Activated CD8-positive, alpha-beta memory T cell treated with anti-CD3 and anti-CD28 coated beads for 36 hours (primary cell): Measurements from ENCODE around the gene ANKRD22. TPM values are rescaled to one million over a fixed set of nuclear protein-coding genes. Genes with fewer than 3 reads are reported as not detected.

Experiments used
- CTCF ChIA-PET: fragments of 350-600 bp; sonication (Branson Sonifier 250); formaldehyde crosslinking; loops from one replicate; lab custom pipeline; 2021; ENCODE audit warnings: antibody characterized with exemption; lab: Charles Lee
- POLR2A ChIA-PET: fragments of 350-600 bp; sonication (Branson Sonifier 250); formaldehyde crosslinking; loops from one replicate; lab custom pipeline; 2021; ENCODE audit warnings: antibody characterized with exemption; lab: Charles Lee
- total RNA-seq, 2 experiments: library from RNA; stranded (reverse); gene quantifications; one replicate each; pipeline ENCODE4 v1.2.3, GENCODE V29; 2021

Gene ANKRD22
- total RNA-seq: under 1 TPM; 0.15 to 0.17 TPM

DNA sequence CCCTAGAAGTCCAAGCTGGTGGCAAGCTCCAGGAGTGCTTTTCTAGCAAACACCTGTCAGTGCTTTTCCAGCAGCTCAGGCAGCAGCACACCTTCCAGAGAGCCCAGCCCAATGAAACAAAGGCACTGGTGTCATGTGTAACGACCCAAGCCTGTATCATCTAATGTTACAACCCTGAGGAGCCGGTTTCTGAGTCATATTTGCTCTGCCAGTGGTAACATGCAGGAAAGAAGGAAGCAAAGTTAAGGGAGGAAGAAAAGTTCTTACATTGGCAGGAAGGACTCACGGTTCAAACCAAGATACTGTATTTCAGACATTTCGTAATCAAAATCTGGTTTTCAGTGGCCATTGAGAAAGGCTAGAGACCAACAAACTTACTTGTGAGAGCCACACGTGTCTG, at the start of gene ANKRD22:
TSS of gene ANKRD22 (minus strand) at position 139 of the 400 bp plus-strand sequence. CDS start 237 bp downstream, outside the sequence.
- ChIA-PET CTCF (no interaction called here), POLR2A (no interaction called here)

DNA sequence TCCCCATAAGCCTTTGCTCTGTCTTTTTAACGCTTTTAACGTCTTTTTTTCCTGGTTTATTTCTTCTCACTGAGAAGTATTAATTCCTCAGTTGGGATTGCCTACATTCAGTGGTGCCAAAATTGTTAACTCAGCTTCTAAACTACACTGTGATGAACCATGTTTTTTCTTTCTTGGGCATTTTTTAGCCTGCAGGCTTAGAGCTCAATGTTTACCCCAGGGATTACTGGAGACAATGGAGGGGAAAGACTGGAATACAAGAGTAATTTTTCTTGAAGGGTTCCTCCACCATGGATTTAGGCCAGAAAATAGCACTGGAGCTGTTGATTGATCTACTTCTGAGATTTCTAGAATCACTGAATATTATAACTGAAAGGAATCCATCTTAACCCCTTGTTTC, 48.2 kb upstream of the ANKRD22 start:
- POLR2A ChIA-PET: no interaction called here
- CTCF ChIA-PET: interaction anchor here (1.5 kb wide), 1 partner anchor 64 kb away, joined by 4 read pairs; no protein-coding TSS in a partner anchor

DNA sequence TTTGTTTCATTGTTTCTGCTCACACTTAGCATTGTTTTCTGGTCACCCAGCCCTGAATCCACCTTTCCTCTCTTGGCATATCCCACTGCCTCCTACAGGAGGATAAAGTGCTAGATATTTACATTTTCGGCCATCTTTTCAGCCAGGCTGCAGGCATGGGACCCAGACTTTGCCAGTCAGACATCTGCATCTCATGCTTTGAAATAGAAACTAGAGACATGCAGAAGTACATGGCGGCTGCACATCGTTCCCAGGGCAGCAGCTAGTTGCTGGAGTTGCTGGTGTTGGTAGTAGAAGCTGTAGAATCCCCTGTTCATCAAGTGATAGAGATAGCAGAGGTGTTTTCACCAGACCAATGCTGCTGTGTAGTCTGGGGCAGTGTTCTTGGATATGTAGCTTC, 47.1 kb upstream of the ANKRD22 start:
- POLR2A ChIA-PET: no interaction called here
- CTCF ChIA-PET: interaction anchor here (0.6 to 1.1 kb wide), 2 partner anchors 19 to 80 kb away, joined by 3 to 4 read pairs; partner anchors contain the start of gene STAMBPL1

DNA sequence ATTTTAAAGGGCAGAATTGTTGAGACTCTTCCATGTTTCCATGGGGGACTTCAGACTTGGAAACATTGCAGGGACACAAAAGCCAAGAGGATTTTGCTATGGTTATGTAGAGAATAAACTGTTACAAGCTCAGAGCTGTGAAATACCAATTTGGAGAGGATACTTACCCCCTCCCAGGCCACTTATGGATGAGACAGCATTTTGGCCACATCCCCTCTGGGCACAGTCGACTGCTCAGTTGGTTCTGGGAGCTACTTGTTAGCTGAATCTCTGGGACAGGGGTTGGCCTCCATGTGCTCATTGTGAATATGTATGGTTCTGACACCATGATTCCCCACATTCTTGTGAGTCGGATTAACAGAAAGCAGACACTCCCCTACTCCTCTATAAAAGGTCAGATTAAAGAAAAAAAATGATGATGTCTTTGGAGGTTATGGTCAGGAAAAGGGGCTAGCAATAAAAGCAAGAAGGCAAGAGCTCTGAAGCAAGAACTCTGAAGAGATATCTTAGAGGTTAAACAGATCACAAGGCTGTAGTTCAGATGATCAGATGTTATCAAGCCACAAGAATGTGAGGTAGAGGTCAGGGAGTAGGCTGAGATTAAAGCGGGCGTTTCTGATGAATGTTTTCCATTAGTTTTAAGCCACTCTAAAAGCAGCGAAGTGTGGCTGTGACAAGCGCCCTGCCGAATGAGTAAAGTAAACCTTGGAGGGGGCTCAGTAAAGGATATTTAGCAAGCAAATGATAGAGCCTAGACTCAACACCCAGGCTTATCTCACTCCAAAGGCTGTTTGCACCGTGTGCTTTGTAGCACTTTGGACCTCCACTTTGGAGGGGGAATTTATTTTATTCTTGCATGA, 45.6 kb upstream of the ANKRD22 start:
- CTCF ChIA-PET: no interaction called here

GRCh38 chr10:88896372-88896993, 44.8 kb upstream of the ANKRD22 start:
- ChIA-PET CTCF (no interaction called here), POLR2A (interaction anchor here (1.0 kb wide), 1 partner anchor 16 kb away, joined by 4 read pairs; the partner anchor contains the start of gene STAMBPL1)

More for the DNA sequence above, 45.6 kb upstream of the ANKRD22 start:
- POLR2A ChIA-PET: interaction anchor here (1.0 kb wide), 1 partner anchor 17 kb away, joined by 4 read pairs; the partner anchor contains the start of gene STAMBPL1

GRCh38 chr10:88895250-88895649, 43.6 kb upstream of the ANKRD22 start:
- POLR2A ChIA-PET: no interaction called here
- CTCF ChIA-PET: interaction anchor here (0.8 to 1.2 kb wide), 2 partner anchors 59 to 307 kb away, joined by 3 read pairs; no protein-coding TSS in a partner anchor

DNA sequence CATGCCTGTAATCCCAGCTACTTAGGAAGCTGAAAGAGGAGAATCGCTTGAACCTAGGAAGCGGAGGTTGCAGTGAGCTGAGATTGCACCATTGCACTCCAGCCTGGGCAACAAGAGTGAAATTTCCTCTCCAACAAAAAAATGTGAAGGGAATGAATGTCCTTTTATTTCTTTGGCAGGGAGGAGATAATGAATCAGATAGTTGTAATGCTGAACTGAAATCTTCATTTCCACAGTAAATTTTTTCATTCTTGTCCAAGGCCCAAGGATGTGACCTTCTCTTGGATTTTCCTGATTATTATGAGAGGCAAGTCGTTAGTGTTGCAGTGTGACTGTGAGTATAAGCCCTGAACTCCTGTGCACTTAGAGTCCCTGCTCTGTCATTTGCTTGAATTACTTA, 42.0 kb upstream of the ANKRD22 start:
- POLR2A ChIA-PET: no interaction called here
- CTCF ChIA-PET: no interaction called here

- POLR2A ChIA-PET: no interaction called here
Observed at GRCh38 chr10:88892222-88892967, 40.8 kb upstream of the ANKRD22 start.

GRCh38 chr10:88890681-88891381, 39.2 kb upstream of the ANKRD22 start:
- ChIA-PET CTCF (interaction anchor here (0.8 kb wide), 1 partner anchor 316 kb away, joined by 3 read pairs; no protein-coding TSS in a partner anchor), POLR2A (no interaction called here)

More at GRCh38 chr10:88892222-88892967, 40.8 kb upstream of the ANKRD22 start:
- CTCF ChIA-PET: interaction anchor here (0.7 kb wide), 2 partner anchors 27 to 58 kb away, joined by 3 to 4 read pairs; no protein-coding TSS in a partner anchor

DNA sequence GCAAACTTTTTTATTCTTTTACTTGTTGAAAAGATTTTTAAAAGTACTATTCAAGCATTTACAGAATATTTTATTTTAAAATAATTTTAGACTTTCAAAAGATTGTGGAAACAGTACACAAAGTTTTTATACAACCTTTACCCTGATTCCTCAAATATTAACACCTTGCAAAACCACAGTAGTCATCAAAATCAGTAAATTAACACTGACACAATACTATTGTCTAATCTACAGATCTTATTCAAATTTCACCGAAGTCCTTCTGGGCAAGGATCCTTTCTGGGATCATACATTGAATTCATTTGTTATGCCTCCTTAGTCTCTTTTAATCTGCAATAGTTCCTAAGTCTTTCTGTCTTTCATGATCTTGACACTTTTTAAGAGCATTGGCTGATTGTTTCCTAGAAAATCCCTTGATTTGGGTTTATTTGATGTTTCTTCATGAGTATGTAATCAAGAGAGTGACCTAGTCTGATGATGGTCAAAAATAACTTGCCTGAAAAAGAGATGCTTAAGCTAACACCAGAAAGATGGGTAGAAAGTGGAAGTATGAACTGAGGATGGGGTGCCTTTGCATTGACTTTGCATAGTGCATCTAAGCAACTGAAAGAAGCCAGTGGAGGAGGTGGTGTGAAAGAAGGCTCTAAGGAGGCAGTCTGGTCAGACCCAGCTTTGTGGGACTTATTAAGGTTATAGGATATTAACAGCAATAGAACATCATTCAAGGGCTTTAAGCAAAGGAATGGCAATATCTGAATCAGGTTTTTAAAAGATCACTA, 38.1 kb upstream of the ANKRD22 start:
- CTCF ChIA-PET: interaction anchor here (0.8 kb wide), 1 partner anchor 315 kb away, joined by 3 read pairs; no protein-coding TSS in a partner anchor
- POLR2A ChIA-PET: no interaction called here

GRCh38 chr10:88888810-88889445, 37.3 kb upstream of the ANKRD22 start:
- POLR2A ChIA-PET: no interaction called here

GRCh38 chr10:88886557-88886956, 34.9 kb upstream of the ANKRD22 start:
- CTCF ChIA-PET: interaction anchor here (0.9 to 3.0 kb wide), 2 partner anchors 43 to 51 kb away, joined by 3 to 13 read pairs; no protein-coding TSS in a partner anchor
- POLR2A ChIA-PET: no interaction called here

More at GRCh38 chr10:88888810-88889445, 37.3 kb upstream of the ANKRD22 start:
- CTCF ChIA-PET: interaction anchor here (1.0 kb wide), 1 partner anchor 43 kb away, joined by 4 read pairs; no protein-coding TSS in a partner anchor

- ChIA-PET POLR2A (no interaction called here), CTCF (interaction anchor here (1.3 kb wide), 1 partner anchor 48 kb away, joined by 3 read pairs; no protein-coding TSS in a partner anchor)
Observed at GRCh38 chr10:88883448-88883809, 31.8 kb upstream of the ANKRD22 start.

- ChIA-PET CTCF (interaction anchor here (1.2 kb wide), 1 partner anchor 52 kb away, joined by 3 read pairs; no protein-coding TSS in a partner anchor), POLR2A (interaction anchor here (0.6 kb wide), 1 partner anchor 84 kb away, joined by 3 read pairs; no protein-coding TSS in a partner anchor)
Observed at GRCh38 chr10:88882646-88883447, 31.2 kb upstream of the ANKRD22 start.

GRCh38 chr10:88881922-88882645, 30.4 kb upstream of the ANKRD22 start:
- CTCF ChIA-PET: interaction anchor here (1.2 kb wide), 1 partner anchor 53 kb away, joined by 3 read pairs; no protein-coding TSS in a partner anchor
- POLR2A ChIA-PET: interaction anchor here (0.6 to 0.9 kb wide), 2 partner anchors 83 to 108 kb away, joined by 3 read pairs; partner anchors contain the start of gene FAS
